HG02884 (cell line): Measurements from ENCODE around the gene BGN.

Experiments used
- ATAC-seq: cut with Tn5 transposase; IDR thresholded peaks from one replicate; pipeline ENCODE4 v1.9.1; 2021; ENCODE audit warnings: mild to moderate bottlenecking, moderate library complexity; ENCODE audit not compliant: unreplicated experiment

The BGN gene

GRCh38 chrX:153502131-153502530 lies 7.4 kb downstream of the BGN start:
- no peak for ATAC-seq

DNA sequence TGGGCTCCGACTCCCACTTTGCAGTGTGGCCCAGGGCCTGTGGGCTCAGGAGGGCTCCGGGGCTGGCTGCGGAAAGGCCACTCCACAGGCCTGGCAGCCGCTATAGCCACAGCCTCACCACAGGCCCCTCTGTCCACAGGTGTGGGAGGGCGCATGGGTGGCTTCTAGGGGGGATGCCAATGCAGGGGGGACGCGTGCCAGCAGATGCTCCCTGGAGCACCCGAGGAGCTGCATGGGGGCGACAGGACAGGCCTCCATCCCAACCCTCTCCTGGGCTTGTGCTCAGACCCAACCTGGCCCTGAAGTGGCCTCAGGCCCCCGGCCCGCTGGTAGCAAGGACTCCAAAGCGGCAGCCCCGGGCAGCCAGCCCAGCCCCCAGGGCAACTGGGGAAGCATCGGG lies 8.0 kb downstream of the BGN start:
- ATAC-seq: no peak

DNA sequence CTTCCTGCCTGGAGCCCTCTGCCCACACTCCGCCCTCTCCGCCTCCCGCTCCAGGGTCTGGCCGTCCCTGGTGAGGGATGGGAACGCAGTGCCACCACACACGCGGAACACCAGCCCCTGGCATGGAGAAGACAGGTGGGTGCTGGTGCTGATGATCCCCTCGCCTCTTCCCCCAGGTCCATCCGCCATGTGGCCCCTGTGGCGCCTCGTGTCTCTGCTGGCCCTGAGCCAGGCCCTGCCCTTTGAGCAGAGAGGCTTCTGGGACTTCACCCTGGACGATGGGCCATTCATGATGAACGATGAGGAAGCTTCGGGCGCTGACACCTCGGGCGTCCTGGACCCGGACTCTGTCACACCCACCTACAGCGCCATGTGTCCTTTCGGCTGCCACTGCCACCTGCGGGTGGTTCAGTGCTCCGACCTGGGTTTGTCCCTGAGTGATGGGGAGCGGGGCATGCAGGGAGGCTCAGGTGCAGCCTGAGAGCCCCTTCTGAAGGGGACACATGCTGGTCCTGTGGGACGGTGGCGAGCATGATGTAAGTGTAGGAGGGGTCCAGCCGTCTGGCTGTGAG lies 9.8 kb downstream of the BGN start:
- no peak for ATAC-seq

DNA sequence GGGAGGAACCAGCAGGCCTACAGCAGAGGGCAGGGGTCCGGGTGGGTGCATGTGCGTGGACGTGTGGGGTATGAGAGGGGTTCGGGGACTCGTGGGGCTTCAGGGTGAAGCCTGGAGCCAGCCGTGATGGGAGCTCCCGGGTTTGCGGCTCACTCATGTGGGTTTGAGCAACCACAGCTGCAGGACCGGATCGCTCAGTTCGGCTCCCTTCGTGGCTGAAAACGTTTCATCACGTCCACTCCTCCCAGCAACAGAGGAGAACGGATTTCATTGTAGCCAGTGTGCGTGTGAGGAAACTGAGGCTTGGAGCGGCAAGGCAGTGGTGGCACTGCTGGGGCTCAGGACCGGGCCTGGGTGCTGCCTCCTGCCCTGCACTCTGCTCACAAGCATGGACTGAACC lies 10.6 kb downstream of the BGN start:
- ATAC-seq: no peak

- peak; percentile 66 for ATAC-seq
Observed at GRCh38 chrX:153507484-153508178, 12.9 kb downstream of the BGN start.

DNA sequence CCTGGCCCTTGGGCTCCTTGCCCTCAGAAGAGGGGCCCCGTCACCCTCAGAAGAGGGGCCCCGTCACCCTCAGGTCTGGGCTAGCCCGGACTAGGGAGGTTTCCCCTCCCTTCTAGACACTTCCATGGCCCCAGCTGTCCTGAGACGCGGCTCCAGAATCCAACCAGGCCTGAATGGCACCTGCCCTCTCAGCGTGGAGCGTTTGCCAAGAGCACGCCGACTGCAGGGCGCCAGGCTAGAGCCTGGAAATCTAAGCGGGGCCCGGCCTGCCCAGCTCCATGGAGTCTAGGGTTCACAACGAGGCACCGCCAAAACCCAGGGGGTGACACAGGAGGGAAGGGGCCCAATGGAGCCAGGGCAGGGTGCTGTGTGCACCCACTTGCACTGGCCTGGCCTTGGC lies 14.8 kb downstream of the BGN start:
- ATAC-seq: no peak

GRCh38 chrX:153510383-153510782 lies 15.6 kb downstream of the BGN start:
- no peak for ATAC-seq

DNA sequence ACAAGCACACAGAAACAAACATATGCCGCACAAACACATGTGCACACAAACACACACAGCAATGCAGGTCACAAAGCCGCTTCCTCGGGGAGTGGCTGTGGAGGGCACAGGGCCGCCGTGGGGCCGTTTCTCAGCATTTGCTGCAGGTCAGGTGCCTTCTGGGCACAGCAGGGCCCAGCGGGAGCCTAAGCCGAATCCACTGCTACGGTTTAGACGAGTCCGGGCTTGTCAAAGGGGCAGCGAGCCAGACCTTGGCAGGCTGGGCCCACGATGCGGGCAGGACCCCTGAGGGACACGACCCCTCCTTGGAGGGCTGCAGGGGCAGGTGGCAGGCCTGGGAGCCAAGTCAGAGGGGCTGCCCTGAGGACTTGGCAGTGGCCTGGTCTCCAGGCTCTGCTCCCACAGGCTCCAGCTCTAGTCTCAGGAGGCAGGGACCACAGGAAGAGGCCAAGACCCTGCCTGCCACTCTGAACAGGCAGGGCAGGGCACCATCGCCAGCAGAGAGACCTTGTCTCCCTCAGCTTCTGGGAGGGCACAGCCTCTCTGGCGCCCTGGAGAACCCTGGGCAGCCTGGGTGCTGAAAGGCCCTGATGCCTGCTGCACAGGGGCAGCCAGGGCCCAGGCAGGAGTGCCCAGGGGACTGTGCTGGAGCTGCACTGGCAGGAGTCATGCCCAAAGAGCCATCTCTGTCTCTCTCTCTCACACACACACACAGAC lies 17.2 kb downstream of the BGN start:
- ATAC-seq: no peak

- ATAC-seq: no peak
Observed at GRCh38 chrX:153512501-153512893, 17.7 kb downstream of the BGN start.

- ATAC-seq: no peak
Observed at GRCh38 chrX:153513265-153513664, 18.5 kb downstream of the BGN start.

- no peak for ATAC-seq
Observed at GRCh38 chrX:153514259-153514658, 19.5 kb downstream of the BGN start.

DNA sequence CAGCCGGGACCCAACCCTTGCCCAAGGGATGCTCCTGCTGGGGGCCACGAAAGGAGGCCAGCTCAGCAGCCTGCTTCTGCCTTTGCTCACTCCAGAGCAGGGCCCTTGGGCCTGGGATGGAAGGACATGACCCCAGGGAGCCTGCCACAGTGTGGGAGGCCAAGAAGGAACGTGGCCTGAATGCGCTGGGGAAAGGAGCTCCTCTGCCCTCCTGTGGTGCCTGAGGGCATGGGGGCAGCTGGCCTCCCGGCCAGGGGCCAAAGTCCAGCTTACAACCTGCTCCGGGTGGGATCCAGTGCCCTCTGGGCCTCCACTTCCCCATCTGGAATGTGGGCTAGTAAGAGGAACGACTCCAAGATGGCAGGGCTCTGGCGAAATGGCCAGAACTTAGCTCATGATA lies 20.7 kb downstream of the BGN start:
- ATAC-seq: no peak

DNA sequence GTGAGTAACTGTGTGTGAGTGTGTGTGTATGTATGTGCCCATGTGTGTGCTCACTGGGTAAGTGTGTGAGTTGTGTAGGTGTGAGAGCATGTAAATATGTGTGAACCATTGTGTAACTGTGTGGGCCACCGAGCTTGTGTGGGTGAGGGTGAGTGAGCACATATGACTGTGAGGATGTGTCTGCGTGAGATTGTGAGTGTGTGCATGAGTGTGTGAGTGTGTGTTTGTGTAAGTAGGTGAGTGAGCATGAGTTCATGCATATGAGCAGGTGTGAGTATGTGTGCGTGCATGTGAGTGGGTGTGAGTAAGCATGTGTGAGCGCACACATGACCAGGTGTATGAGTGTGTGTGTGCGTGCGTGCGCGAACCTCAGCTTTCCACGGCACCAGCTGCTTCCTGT lies 21.3 kb downstream of the BGN start:
- ATAC-seq: no peak

- no peak for ATAC-seq
Observed at GRCh38 chrX:153517423-153517822, 22.6 kb downstream of the BGN start, which contains the start of gene ATP2B3. ATP2B3 (plus strand) TSS chrX:153517642; CDS start chrX:153536248, 18,606 bp downstream.

DNA sequence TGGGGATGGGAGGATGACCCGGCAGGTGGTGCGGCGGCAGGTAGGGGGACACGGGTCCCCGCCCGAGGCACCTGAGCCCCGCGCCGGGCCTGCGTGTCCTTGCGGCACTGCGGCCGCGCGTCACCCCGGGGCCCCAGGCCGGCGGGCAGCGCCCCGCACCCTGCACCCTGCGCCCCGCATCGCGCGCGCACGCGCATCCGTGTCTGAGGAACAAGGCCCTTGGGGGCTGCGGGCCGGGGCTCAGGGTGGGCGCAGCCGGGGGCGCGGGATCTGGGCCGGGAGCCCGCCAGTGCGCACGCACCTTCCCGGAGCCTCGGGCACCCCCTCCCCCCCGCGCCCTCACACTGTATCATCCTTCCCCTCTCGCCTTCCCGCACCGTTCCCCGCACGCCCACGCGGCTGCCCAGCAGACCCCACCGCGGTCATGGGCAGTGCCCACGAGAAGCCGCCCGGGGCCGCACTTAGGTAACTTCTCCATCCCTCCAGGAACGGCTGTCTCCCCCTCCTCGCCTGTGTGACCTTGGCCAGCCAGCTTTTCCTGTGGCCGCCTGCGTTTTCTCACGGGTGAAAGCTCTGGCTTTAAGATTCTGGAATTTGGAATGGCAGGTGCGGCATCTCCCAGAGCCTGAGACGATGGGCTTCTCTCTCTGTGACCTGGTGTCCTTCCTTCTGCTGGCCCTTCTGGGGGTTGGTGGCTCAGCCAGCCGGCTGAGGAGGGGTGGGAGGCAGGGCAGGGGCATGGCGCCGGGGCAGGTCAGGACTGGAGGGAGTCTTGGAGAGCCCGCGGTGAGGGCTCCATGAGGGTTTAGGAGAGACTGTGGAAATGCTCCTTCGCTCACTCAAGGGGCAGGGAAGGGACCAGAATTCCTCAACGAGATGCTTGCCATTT lies 23.4 kb downstream of the BGN start:
- ATAC-seq: no peak

DNA sequence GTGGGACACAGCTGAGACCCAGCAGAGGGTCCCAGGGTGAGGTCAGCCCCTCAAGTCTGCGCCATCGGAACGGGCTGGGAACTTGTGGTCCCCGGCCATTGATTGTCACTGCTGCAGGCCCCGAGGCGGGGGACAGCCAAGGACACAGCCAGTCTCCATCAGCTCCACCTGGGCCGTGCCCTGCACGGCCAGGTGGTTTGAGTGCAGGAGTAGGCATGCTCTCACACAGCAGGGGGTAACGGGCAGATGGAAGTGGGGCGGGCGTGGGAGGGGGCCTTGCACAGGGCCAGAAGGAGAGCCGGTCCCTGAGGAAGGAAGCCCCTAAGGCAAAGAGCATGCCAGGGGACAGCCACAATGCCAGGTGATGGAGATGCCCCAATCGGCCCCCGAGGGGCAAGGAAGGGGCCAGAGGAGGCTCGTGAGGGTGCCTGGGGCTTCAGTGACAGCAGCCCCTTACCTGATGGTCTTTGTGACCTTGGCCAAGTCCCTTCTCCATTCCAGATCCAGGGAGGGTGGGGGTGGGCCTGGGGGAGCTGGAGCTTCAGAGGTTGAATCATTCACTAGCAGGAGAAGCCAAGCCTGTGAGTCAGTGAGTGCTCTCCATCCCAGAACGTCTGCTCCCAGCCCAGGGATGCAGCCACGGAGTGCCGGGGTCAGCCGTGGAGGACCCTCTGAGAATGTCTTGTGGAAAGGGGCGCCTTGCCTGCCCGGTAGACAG lies 24.9 kb downstream of the BGN start:
- ATAC-seq: no peak

DNA sequence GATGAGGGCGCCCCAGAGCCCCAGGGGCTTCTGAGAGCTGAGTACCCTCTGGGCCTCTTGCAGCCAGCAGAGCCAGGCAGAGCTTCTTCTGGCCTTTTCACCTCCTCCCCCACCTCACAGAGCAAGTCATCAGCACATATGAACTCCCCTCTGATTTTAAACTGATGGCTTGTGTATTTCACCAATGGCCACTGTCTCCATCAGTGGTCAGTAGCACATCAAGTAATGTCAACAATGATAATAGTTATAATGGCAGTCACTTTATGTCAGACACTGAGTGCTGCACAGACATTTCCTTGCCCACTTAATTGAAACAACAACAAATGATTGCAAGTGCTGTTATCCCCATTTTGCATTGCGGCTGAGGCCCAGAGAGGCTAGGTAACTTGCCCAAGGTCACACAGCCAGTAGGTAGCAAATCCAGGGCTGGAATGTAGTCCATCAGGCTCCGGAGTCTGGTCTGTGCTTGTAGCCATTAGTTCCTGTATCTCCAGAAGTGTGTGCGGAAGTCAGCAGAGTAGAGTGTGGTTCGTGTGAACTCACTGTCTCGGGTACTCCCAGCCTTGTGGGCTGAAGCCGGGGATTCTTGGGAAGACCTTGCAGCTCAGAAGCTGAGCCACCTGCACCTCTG lies 25.6 kb downstream of the BGN start:
- no peak for ATAC-seq

DNA sequence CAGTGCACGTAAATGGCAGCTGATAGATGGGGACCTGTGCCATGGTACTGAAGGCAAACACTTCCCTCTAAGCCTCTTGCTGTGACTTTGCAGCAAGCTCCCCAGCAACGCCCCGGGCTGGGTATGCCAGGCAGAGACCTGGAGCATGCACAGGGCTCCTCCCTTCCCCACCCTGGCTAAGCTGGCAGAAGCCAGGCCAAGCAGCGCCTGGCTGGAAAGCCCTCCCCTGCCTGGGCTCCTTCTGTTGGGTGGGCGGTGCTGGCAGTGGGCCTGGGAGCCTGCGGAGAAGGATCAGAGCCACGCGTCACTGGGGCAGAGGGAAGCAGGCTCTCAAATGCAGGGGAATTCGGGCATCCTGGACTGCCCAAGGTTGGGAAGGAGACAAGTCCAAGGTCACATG lies 26.3 kb downstream of the BGN start:
- no peak for ATAC-seq

GRCh38 chrX:153522259-153522658 lies 27.5 kb downstream of the BGN start:
- ATAC-seq: no peak

DNA sequence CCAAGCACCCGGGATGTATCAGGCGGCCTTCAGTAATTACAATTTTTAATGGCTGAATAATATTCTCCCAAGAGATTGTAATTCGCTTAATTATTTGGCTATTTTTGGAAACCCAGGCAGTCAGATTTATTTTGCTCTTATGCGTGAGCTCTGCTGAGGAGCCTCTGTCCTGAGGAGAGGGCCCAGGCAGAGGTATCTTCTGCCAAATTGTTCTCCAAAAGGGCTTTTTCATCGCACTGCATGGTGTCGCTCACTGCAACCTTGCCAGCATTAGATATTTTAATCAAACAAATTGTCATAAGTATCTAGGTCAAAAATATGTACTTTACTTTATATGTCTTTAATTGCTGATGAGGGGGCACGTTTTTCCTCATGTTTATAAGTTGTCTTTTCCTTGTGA lies 28.5 kb downstream of the BGN start:
- no peak for ATAC-seq
